HG02870 (cell line): Measurements from ENCODE around the gene KDR.

ENCODE experiments used
- ATAC-seq: cut with Tn5 transposase; IDR thresholded peaks from one replicate; pipeline ENCODE4 v1.9.1; 2021; ENCODE audit warnings: mild to moderate bottlenecking, moderate library complexity; ENCODE audit not compliant: unreplicated experiment

Gene KDR

DNA sequence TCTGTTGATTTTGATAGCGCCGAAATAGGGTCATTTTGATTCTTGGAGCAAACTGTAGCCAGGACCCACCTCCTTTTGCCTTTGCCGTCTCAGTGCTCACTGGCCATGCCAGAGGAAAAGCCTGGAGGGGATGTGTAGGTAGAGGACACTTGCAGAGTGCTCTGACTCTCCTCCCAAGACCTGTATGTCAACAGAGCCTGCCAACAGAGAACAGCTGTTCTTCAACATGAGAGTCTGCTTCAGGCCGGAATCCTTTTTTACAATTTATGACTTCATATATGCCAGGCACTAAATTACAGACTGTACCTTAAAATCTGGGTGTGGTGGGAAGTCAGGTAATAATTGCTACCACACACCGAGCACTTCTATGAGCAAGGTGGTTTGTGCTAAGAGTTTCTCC, 94.2 kb downstream of the KDR start:
- ATAC-seq: no peak

DNA sequence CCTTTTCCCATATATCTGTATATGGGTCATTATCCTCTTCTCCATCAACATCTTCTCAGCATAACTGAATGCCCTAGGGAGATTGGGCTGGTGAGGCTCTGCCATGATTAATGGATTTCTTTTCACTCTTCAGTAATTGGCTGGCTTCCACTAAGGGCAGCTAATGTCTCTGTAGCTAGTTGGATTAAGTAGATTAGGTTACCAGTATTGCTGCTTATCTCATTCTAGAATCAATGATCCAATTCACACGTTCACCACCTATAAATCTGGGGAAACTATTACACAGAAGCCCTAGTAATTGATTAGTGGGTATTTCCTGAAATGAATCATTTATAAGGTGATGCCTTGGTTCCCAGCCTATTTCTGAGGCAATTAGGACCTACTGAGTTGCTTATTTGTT, 94.8 kb downstream of the KDR start:
- ATAC-seq: no peak

DNA sequence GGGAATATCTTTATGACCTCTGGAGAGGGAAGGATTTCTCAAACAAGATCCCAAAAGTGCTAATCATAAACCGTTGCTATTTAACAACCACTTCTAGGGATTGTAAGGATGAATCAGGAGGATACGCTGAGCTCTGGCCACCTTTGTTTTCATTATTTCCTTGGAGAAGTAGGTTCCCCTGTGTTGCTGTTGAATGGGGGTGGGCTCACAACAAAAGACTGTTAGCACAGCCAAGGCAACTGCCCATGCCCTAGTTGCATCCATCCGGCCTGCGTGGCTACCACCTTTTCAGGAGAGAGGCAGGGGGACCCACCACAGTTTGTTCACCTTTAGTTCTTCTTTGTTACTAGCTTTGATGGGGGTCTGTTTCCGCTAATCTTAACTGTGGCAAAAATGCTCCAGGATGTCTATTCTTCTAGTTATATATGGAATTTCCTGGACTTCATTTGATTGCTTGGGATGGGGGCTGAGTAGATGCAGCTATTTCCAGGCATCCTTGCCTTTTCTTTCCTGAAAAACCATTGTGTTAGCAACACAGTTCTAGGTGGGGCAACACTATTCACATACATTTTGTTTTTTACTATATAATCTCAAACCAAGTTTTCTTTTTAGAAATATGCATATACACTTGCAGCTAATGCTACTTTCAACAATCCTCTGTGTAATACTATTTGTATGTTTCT, 95.4 kb downstream of the KDR start:
- ATAC-seq: no peak

DNA sequence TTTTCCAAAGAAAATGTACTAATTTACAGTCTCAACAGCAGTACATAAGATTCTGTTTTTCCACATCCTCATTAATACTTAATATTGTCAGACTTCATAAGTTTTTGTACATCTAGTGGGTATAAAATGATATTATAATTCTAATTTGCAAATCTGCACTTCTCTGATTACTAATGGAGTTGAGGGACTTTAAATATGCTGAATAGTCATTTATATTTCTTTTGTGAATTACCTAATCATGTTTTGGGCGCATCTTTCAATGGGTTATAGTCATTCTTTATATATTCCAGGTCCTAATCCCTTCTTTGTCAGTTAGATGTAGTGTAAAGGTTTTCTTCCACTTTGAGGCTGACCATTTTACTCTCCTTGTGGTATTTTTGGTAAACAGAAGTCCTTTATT, 96.1 kb downstream of the KDR start:
- ATAC-seq: no peak
